ENCODE measurements around the gene TMIGD2.

- TF ChIP-seq CTCF (IDR thresholded peaks at IDR 0.05) (peak in 4 of 5 experiments; percentile 10 to 57 (median 34)), POLR2A (IDR thresholded peaks at IDR 0.05) (peak; percentile 87), EP300 (IDR thresholded peaks at IDR 0.05; ENCODE audit: low read depth) (no peak), POLR2AphosphoS5 (IDR thresholded peaks at IDR 0.05) (peak; percentile 92 to 95 (median 94))
Measured at GRCh38 chr19:4342615-4343369, 40.6 kb upstream of the TMIGD2 start.
